ENCODE data around the gene KHDC1L. TPM values are rescaled to one million over a fixed set of nuclear protein-coding genes. Genes with fewer than 3 reads are reported as not detected.

The KHDC1L gene
- total and polyA plus RNA-seq, 8 donors: 0.23 TPM; not detected in 7

DNA sequence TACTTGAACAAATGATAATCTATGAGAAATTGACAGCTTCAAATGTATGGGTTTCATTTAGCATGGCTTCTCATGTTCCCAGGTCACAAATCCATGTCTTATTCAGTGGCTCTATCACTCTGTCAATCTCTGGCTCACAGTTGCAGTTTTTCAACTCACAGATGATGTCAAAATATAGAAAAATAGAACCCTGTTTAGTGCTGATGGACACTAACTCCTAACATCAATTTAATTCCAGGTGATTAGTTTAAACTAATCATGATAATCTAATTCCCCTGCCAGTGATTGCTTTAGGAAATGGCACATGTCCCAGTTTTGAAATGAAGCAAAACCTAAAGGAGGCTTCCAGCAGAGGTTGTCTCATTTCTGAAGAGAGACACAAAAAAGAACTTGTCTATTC lies 24.7 kb upstream of the KHDC1L start:
- Histone ChIP-seq H3K27ac (no peak overlapping the region), H3K36me3 (no peaks in the 10 kb centered on the region), H3K27me3 (no peaks in the 10 kb centered on the region), H3K9me3 (no peaks in the 10 kb centered on the region), H3K4me1 (no peaks in the 10 kb centered on the region), H3K4me3 (no peak overlapping the region)
- TF ChIP-seq CTCF (IDR thresholded peaks at IDR 0.05): no peak
- no peak for TF ChIP-seq POLR2AphosphoS5 (IDR thresholded peaks at IDR 0.05)
- no peak for TF ChIP-seq EP300 (IDR thresholded peaks at IDR 0.05)
- no peak for TF ChIP-seq POLR2A (IDR thresholded peaks at IDR 0.05)
- intact Hi-C loops (cut with DNase I; ENCODE audit: low total_unique reads): no loop called here
- DNase-seq: no peak

- no peak for DNase-seq
- Histone ChIP-seq H3K36me3 (no peaks in the 10 kb centered on the region), H3K4me3 (no peak overlapping the region), H3K27ac (no peak overlapping the region), H3K27me3 (no peaks in the 10 kb centered on the region), H3K9me3 (no peaks in the 10 kb centered on the region), H3K4me1 (no peaks in the 10 kb centered on the region)
- no peak for TF ChIP-seq CTCF (IDR thresholded peaks at IDR 0.05)
- TF ChIP-seq EP300 (IDR thresholded peaks at IDR 0.05): no peak
- TF ChIP-seq POLR2AphosphoS5 (IDR thresholded peaks at IDR 0.05): no peak
- TF ChIP-seq POLR2A (IDR thresholded peaks at IDR 0.05): no peak
- WGBS, 5 donors: 47 to 56% (median 55%) methylated on average over 5 of the region's 5 CpGs
- intact Hi-C loops (cut with DNase I; ENCODE audit: low total_unique reads): no loop called here
Observed at GRCh38 chr6:73248192-73248903, 23.1 kb upstream of the KHDC1L start.

- Histone ChIP-seq H3K4me3 (no peak overlapping the region), H3K27me3 (no peaks in the 10 kb centered on the region), H3K36me3 (no peaks in the 10 kb centered on the region), H3K27ac (no peak overlapping the region), H3K9me3 (no peaks in the 10 kb centered on the region), H3K4me1 (no peaks in the 10 kb centered on the region)
- TF ChIP-seq EP300 (IDR thresholded peaks at IDR 0.05) (no peak), CTCF (IDR thresholded peaks at IDR 0.05) (no peak), POLR2AphosphoS5 (IDR thresholded peaks at IDR 0.05) (no peak), POLR2A (IDR thresholded peaks at IDR 0.05) (no peak)
- DNase-seq: no peak
- intact Hi-C loops (cut with DNase I; ENCODE audit: low total_unique reads): no loop called here
- 81 to 92% (median 90%) methylated on average over 5 of the region's 5 CpGs for WGBS, 5 donors
Observed at GRCh38 chr6:73242001-73242400, 16.7 kb upstream of the KHDC1L start.

DNA sequence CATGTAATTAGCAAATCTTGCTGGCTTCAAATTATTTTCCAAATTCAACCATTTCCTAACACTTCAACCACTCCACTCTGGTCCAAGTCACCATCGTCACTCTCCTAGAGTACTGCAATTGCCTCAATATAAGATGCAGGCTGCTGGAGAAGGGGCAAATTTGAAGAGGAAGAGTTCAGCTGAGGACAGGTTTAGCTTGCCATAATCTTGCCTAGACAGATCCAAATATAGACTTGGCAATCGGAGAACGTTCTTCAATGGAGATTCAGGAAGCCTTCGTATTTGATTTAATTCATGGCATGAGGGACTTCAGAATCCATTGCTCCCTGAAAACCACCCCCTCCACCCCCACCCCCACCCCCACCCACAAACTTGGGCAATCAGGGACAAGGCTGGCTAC lies 15.4 kb upstream of the KHDC1L start:
- 75 to 84% (median 80%) methylated on average over 4 of the region's 4 CpGs for WGBS, 5 donors
- Histone ChIP-seq H3K27me3 (no peaks in the 10 kb centered on the region), H3K36me3 (no peaks in the 10 kb centered on the region), H3K4me3 (no peak overlapping the region), H3K9me3 (no peaks in the 10 kb centered on the region), H3K4me1 (no peaks in the 10 kb centered on the region), H3K27ac (no peak overlapping the region)
- intact Hi-C loops (cut with DNase I; ENCODE audit: low total_unique reads): no loop called here
- TF ChIP-seq CTCF (IDR thresholded peaks at IDR 0.05) (no peak), POLR2A (IDR thresholded peaks at IDR 0.05) (no peak), POLR2AphosphoS5 (IDR thresholded peaks at IDR 0.05) (no peak), EP300 (IDR thresholded peaks at IDR 0.05) (no peak)
- DNase-seq: no peak
